ENCODE data around the gene CLIP3.
"Not testable (repeated sequence)": the region's sequence is repeated elsewhere in the genome, so short reads cannot be mapped to it uniquely, and the experiment has no call there.

The CLIP3 gene

GRCh38 chr19:36058481-36059179, 26.0 kb upstream of the CLIP3 start:
- DNase-seq = no peak
- Mint-ChIP-seq H3K27me3 (no peaks in the 10 kb centered on the region), H3K9me3 (no peaks in the 10 kb centered on the region), H3K27ac (no peak overlapping the region), H3K4me3 (no peak overlapping the region), H3K36me3 (ENCODE audit: low read depth) (peaks cover 55% of the 10 kb centered on the region), H3K4me1 (ENCODE audit: low read depth) (peaks cover 15% of the 10 kb centered on the region)

DNA sequence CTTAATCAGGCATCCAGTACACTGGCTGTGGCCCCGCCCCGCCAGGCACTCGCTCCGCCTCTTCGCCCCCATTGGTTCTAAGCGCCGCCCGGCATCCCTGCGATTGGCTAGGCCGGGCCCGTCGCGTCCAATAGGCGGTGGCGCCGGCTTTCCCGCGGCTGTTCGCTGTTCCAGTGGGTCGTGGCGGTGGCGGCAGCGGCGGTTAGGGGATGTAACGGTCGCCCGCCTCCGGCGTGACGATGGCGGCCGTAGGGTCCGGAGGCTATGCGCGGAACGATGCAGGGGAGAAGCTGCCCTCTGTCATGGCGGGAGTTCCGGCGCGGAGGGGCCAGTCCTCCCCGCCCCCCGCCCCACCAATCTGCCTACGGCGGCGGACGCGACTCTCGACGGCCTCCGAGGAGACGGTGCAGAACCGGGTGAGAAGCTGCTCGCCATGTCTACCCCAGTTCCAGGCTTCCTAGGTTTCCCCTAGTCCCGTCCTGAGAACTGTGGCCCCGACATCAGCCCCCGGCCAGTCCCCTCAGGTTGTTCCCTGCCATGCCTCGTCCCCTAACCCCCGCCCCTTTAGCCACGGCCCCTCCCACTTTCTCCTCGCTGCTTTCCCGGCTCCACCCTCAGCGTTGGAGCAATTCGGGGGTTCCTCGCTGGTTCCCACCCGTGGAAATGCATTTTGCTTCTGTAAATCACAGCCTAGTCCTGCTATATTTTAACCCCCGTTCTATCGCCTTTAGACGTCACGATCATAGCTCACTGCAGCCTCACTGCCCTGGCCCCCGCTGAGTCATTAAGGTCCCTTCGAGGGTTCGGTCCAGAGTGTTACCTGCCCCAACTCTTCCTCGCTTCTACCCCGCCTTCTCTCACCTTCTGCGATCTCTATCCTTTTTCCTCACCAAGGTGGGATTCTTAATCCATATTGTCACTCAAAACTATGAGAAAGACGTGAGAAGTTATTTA, 22.3 kb upstream of the CLIP3 start, which contains the start of gene WDR62:
Gene WDR62 (plus strand): TSS at position 165 of the 954 bp plus-strand sequence. CDS start 75 bp downstream, at position 240.
- H3K4me1 Mint-ChIP-seq (ENCODE audit: low read depth) = peaks cover 27% of the 10 kb centered on the region
- peak; percentile 98 for DNase-seq

GRCh38 chr19:36054119-36054732, 21.6 kb upstream of the CLIP3 start, which contains the start of gene THAP8:
Gene THAP8 (minus strand): TSS chr19:36054285. CDS start chr19:36054217, 68 bp downstream.
- DNase-seq = peak; percentile 100

More for the DNA sequence above, 22.3 kb upstream of the CLIP3 start, which contains the start of gene WDR62:
- H3K4me3 Mint-ChIP-seq = peak within 1 kb of the TSS; percentile 88
- peak within 1 kb of the TSS; percentile 100 for H3K27ac Mint-ChIP-seq
- H3K36me3 Mint-ChIP-seq (ENCODE audit: low read depth) = peaks cover 34% of the 10 kb centered on the region
- no peaks in the 10 kb centered on the region for H3K27me3 Mint-ChIP-seq
- no peaks in the 10 kb centered on the region for H3K9me3 Mint-ChIP-seq

GRCh38 chr19:36051637-36052036, 19.0 kb upstream of the CLIP3 start:
- Mint-ChIP-seq H3K27ac (no peak overlapping the region), H3K27me3 (no peaks in the 10 kb centered on the region), H3K4me3 (no peak overlapping the region)

More at GRCh38 chr19:36054119-36054732, 21.6 kb upstream of the CLIP3 start, which contains the start of gene THAP8:
- Mint-ChIP-seq H3K9me3 (no peaks in the 10 kb centered on the region), H3K36me3 (ENCODE audit: low read depth) (peaks cover 29% of the 10 kb centered on the region), H3K27ac (peak within 1 kb of the TSS; percentile 100), H3K4me3 (peak within 1 kb of the TSS; percentile 88), H3K27me3 (no peaks in the 10 kb centered on the region), H3K4me1 (ENCODE audit: low read depth) (peaks cover 27% of the 10 kb centered on the region)

DNA sequence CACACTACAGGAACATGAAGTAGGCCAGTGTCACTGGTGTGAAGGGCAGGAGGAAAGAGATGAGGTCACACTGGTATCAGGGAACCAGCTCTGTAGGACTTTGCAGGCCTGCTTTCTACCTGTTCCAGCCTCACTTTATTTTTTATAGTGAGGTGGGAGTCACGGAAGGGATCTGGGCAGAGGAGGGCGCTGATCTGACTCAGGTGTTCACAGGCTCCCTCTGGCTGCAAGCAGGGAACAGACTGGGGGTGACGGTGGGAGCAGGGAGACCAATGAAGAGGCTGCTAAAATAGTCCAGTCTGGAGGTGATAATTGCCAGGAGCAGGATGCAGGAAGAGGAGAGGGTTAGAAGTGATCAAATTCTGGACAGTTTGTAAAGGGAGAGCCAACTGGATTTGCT, 18.6 kb upstream of the CLIP3 start:
- no peak for DNase-seq
- peaks cover 19% of the 10 kb centered on the region for H3K36me3 Mint-ChIP-seq (ENCODE audit: low read depth)
- H3K27ac Mint-ChIP-seq = no peak overlapping the region
- no peaks in the 10 kb centered on the region for H3K9me3 Mint-ChIP-seq
- no peaks in the 10 kb centered on the region for H3K27me3 Mint-ChIP-seq
- H3K4me3 Mint-ChIP-seq = no peak overlapping the region
- H3K4me1 Mint-ChIP-seq (ENCODE audit: low read depth) = peaks cover 25% of the 10 kb centered on the region

More at GRCh38 chr19:36051637-36052036, 19.0 kb upstream of the CLIP3 start:
- Mint-ChIP-seq H3K4me1 (ENCODE audit: low read depth) (peaks cover 27% of the 10 kb centered on the region), H3K9me3 (no peaks in the 10 kb centered on the region), H3K36me3 (ENCODE audit: low read depth) (peaks cover 16% of the 10 kb centered on the region)
- DNase-seq = no peak

- H3K27ac Mint-ChIP-seq = no peak overlapping the region
- no peaks in the 10 kb centered on the region for H3K27me3 Mint-ChIP-seq
- H3K9me3 Mint-ChIP-seq = no peaks in the 10 kb centered on the region
- no peak overlapping the region for H3K4me3 Mint-ChIP-seq
- no peak for DNase-seq
- peaks cover 15% of the 10 kb centered on the region for H3K4me1 Mint-ChIP-seq (ENCODE audit: low read depth)
- peaks cover 19% of the 10 kb centered on the region for H3K36me3 Mint-ChIP-seq (ENCODE audit: low read depth)
These were observed 16.5 kb upstream of the CLIP3 start for GRCh38 chr19:36049080-36049698.

DNA sequence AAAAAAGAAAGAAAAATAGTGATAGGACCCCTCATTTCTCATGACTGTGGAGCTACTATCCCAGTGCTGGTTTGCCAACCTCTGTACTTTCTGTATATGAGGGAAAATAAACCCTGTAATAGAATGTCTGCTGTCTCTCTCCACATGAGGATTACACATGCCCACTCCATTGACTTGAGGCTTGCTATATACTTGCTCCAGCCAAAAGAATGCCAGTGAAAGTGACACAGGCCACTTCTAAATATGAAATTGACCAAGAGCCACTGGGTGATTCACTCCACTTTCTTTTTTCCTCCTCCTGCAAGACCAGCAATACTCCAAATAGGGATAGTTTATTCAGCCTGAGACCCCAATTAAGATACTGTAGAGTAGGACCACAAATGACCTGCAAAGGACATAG, 15.2 kb upstream of the CLIP3 start:
- peaks cover 17% of the 10 kb centered on the region for H3K36me3 Mint-ChIP-seq (ENCODE audit: low read depth)
- no peaks in the 10 kb centered on the region for H3K27me3 Mint-ChIP-seq
- DNase-seq = no peak
- peaks cover 6% of the 10 kb centered on the region for H3K4me1 Mint-ChIP-seq (ENCODE audit: low read depth)
- H3K4me3 Mint-ChIP-seq = no peak overlapping the region
- no peaks in the 10 kb centered on the region for H3K9me3 Mint-ChIP-seq
- no peak overlapping the region for H3K27ac Mint-ChIP-seq

- Mint-ChIP-seq H3K4me1 (ENCODE audit: low read depth) (no peaks in the 10 kb centered on the region), H3K27ac (no peak overlapping the region), H3K36me3 (ENCODE audit: low read depth) (peaks cover 17% of the 10 kb centered on the region), H3K27me3 (no peaks in the 10 kb centered on the region), H3K4me3 (no peak overlapping the region), H3K9me3 (no peaks in the 10 kb centered on the region)
- DNase-seq = no peak
These were observed 13.9 kb upstream of the CLIP3 start for GRCh38 chr19:36046443-36047050.

GRCh38 chr19:36043952-36044351, 11.3 kb upstream of the CLIP3 start:
- Mint-ChIP-seq H3K4me3 (no peak overlapping the region), H3K27me3 (no peaks in the 10 kb centered on the region), H3K27ac (no peak overlapping the region), H3K9me3 (no peaks in the 10 kb centered on the region), H3K4me1 (ENCODE audit: low read depth) (no peaks in the 10 kb centered on the region), H3K36me3 (ENCODE audit: low read depth) (peaks cover 22% of the 10 kb centered on the region)
- DNase-seq = no peak

DNA sequence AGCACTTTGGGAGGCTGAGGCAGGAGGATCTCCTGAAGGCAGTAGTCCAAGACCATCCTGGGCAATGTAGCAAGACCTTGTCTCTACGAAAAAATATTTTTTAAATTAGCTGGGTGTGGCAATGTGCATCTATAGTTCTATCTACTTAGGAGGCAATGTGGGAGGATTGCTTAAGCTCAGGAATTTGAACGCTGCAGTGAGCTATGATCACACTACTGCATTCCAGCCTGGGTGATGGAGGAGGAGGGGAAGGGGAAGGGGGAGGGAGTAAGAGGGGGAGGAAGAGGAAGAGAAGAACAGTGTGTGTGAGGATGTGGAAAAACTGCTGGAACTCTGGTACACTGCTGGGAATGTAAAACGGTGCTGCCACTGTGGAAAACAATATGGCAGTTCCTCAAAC, 9.2 kb upstream of the CLIP3 start:
- Mint-ChIP-seq H3K27ac (no peak overlapping the region), H3K36me3 (ENCODE audit: low read depth) (peaks cover 21% of the 10 kb centered on the region), H3K4me3 (no peak overlapping the region), H3K4me1 (ENCODE audit: low read depth) (peaks cover 6% of the 10 kb centered on the region), H3K27me3 (no peaks in the 10 kb centered on the region), H3K9me3 (no peaks in the 10 kb centered on the region)
- no peak for DNase-seq

DNA sequence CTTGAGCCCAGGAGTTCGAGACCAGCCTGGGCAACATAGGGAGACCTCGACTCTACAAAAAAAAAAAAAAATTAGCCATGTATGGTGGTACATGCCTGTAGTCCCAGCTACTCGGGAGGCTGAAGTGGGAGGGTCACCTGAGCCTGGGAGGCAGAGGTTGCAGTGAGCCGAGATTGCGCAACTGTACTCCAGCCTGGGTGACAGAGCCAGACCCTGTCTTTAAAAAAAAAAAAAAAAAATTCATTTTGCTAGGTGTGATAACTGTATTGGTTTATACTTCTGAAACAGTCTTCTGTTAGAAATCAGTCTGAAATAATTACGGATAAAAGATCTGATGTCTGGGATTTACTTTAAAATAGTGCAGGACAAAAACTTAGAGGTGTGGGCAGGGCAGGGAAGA, 8.4 kb upstream of the CLIP3 start:
- not testable (repeated sequence) for H3K27me3 Mint-ChIP-seq; H3K4me1 Mint-ChIP-seq (ENCODE audit: low read depth); H3K27ac Mint-ChIP-seq; H3K9me3 Mint-ChIP-seq; H3K4me3 Mint-ChIP-seq; DNase-seq
- peaks cover 17% of the 10 kb centered on the region for H3K36me3 Mint-ChIP-seq (ENCODE audit: low read depth)

- no peaks in the 10 kb centered on the region for H3K27me3 Mint-ChIP-seq
- H3K4me1 Mint-ChIP-seq (ENCODE audit: low read depth) = peaks cover 16% of the 10 kb centered on the region
- H3K36me3 Mint-ChIP-seq (ENCODE audit: low read depth) = peaks cover 17% of the 10 kb centered on the region
- DNase-seq = no peak
- H3K27ac Mint-ChIP-seq = no peak overlapping the region
- H3K9me3 Mint-ChIP-seq = no peaks in the 10 kb centered on the region
- H3K4me3 Mint-ChIP-seq = no peak overlapping the region
These were observed 7.8 kb upstream of the CLIP3 start for GRCh38 chr19:36040495-36040894.

DNA sequence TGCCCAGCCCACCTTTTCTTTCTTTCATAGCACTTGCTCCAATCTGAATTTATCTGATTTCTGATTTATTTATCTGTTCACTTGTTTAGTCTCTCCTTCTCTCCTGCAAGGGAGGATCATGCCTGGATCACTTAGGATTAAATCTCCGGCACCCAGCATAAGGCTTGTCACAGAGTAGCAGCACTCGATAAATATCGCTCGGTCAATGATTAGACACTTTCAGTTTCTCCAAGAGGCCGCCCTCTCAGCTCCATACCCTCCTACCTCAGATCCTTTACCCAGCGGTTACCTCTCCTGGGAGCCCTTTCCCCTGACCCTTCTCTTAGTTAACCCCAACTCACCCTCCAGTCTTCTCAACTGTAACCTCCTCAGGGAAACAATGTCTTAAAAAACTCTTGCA, 1.4 kb downstream of the CLIP3 start:
- H3K36me3 Mint-ChIP-seq (ENCODE audit: low read depth) = peaks cover 47% of the 10 kb centered on the region
- H3K27ac Mint-ChIP-seq = no peak overlapping the region
- H3K27me3 Mint-ChIP-seq = peaks cover 3% of the 10 kb centered on the region
- no peak for DNase-seq
- H3K4me1 Mint-ChIP-seq (ENCODE audit: low read depth) = peaks cover 29% of the 10 kb centered on the region
- H3K9me3 Mint-ChIP-seq = no peaks in the 10 kb centered on the region
- no peak overlapping the region for H3K4me3 Mint-ChIP-seq
